H1 (cell line): Measurements from ENCODE around the gene RUNX1. TPM values are rescaled to one million over a fixed set of nuclear protein-coding genes. Genes with fewer than 3 reads are reported as not detected.

Experiments
- CTCF ChIA-PET: fragments of 300-600 bp; sonication (Branson Sonifier 250); formaldehyde crosslinking; loops from one replicate; lab custom pipeline; 2021; ENCODE audit not compliant: partially characterized antibody; lab: Charles Lee
- POLR2A ChIA-PET: fragments of 300-600 bp; sonication (Branson Sonifier 250); formaldehyde crosslinking; loops from one replicate; lab custom pipeline; 2021; ENCODE audit warnings: inconsistent platforms; ENCODE audit not compliant: partially characterized antibody; lab: Charles Lee
- DNase-seq, 2 experiments: peaks; one replicate each; pipeline versions ENCODE4 v3.0.0 to v3.0.0-alpha.2; 2010 to 2022; ENCODE audit warnings: low spot score in 2 of 2, low read depth in 1 of 2, mixed read lengths in 1 of 2
- FAIRE-seq: peaks from 2 replicates; lab custom pipeline; 2011; peaks lifted over from hg19 to GRCh38; lab: Jason Lieb, UNC
- H2AFZ ChIP-seq: 2 replicates; pipeline ENCODE4 v1.8.1; 2012; ENCODE audit warnings: low read length, inconsistent platforms
- H2AK5ac ChIP-seq: 2 replicates; pipeline ENCODE4 v1.6.1; 2013; ENCODE audit warnings: low read depth, low read length
- H2BK120ac ChIP-seq: replicated peaks from 2 replicates; pipeline ENCODE3; 2013; ENCODE audit warnings: low read depth, low read length, inconsistent platforms
- H2BK12ac ChIP-seq: 2 replicates; pipeline ENCODE4 v1.6.1; 2013; ENCODE audit warnings: low read depth, low read length
- H2BK15ac ChIP-seq: 2 replicates; pipeline ENCODE4 v1.6.1; 2013; ENCODE audit warnings: low read length
- H2BK20ac ChIP-seq: 2 replicates; pipeline ENCODE4 v1.6.1; 2013; ENCODE audit warnings: low read length
- H2BK5ac ChIP-seq: 2 replicates; pipeline ENCODE4 v1.6.1; 2013; ENCODE audit warnings: low read depth, low read length
- H3K14ac ChIP-seq: 2 replicates; pipeline ENCODE4 v1.6.1; 2013; ENCODE audit warnings: inconsistent platforms; ENCODE audit not compliant: insufficient read length
- H3K18ac ChIP-seq: 2 replicates; pipeline ENCODE4 v1.6.1; 2013; ENCODE audit warnings: low read length; ENCODE audit errors: extremely low read depth
- H3K23ac ChIP-seq: 2 replicates; pipeline ENCODE4 v1.6.1; 2013; ENCODE audit warnings: inconsistent platforms; ENCODE audit not compliant: insufficient read length
- H3K23me2 ChIP-seq: 2 replicates; pipeline ENCODE4 v1.6.1; 2013; ENCODE audit warnings: low read depth, low read length
- H3K27ac ChIP-seq: 2 replicates; pipeline ENCODE4 v1.6.1; 2011; ENCODE audit warnings: low read depth, low read length, inconsistent platforms
- H3K27me3 ChIP-seq, 4 experiments: replicated peaks in 1 of 4; 1 replicate in 1 of 4; 2 replicates in 3 of 4; pipeline versions ENCODE4 v1.6.1 to v1.8.1; 2011 to 2013; ENCODE audit warnings: low read length in 3 of 4, mild to moderate bottlenecking in 3 of 4, inconsistent platforms in 2 of 4, mixed read lengths in 2 of 4, moderate library complexity in 1 of 4; ENCODE audit not compliant: control insufficient read depth in 3 of 4, insufficient read depth in 3 of 4; ENCODE audit errors: extremely low read depth in 1 of 4
- H3K36me3 ChIP-seq, 4 experiments: 2 replicates each; pipeline versions ENCODE4 v1.6.1 to v1.8.1; 2011 to 2013; ENCODE audit warnings: mild to moderate bottlenecking in 4 of 4, low read length in 3 of 4, moderate library complexity in 2 of 4, control low read depth in 1 of 4, inconsistent platforms in 1 of 4; ENCODE audit not compliant: insufficient read depth in 4 of 4, control insufficient read depth in 2 of 4
- H3K4ac ChIP-seq: replicated peaks from 2 replicates; pipeline ENCODE3; 2013; ENCODE audit warnings: low read length, low read depth, mixed read lengths, inconsistent platforms; ENCODE audit not compliant: insufficient read length
- H3K4me1 ChIP-seq, 4 experiments: replicated peaks in 1 of 4; 1 replicate in 1 of 4; 2 replicates in 3 of 4; pipeline versions ENCODE4 v1.6.1 to v1.8.1; 2011 to 2013; ENCODE audit warnings: low read length in 3 of 4, inconsistent platforms in 2 of 4, mixed read lengths in 1 of 4; ENCODE audit not compliant: insufficient read depth in 4 of 4, control insufficient read depth in 3 of 4
- H3K4me2 ChIP-seq, 2 experiments: 2 replicates each; pipeline versions ENCODE4 v1.6.1 to v1.8.1; 2011 to 2013; ENCODE audit warnings: low read depth in 2 of 2, low read length in 2 of 2, control low read depth in 1 of 2, inconsistent platforms in 1 of 2, mild to moderate bottlenecking in 1 of 2; ENCODE audit not compliant: insufficient read depth in 1 of 2
- H3K4me3 ChIP-seq, 4 experiments: fragments of 200-600, 300-600 bp in 1 of 4; sonication (generic), shearing (Covaris generic), sonication (Bioruptor Twin) in 1 of 4; 2 replicates each; pipeline versions ENCODE4 v1.5.1 to v1.8.1; 2011 to 2016; ENCODE audit warnings: low read length in 4 of 4, low read depth in 3 of 4, control low read depth in 2 of 4, inconsistent platforms in 2 of 4, mild to moderate bottlenecking in 2 of 4, mixed read lengths in 1 of 4, moderate library complexity in 1 of 4; ENCODE audit not compliant: insufficient read depth in 2 of 4; ENCODE audit errors: extremely low read depth in 1 of 4
- H3K56ac ChIP-seq: replicated peaks from 2 replicates; pipeline ENCODE3; 2013; ENCODE audit warnings: low read depth, mild to moderate bottlenecking, mixed read lengths, low read length, inconsistent platforms; ENCODE audit not compliant: insufficient read length
- H3K79me1 ChIP-seq: 2 replicates; pipeline ENCODE4 v1.6.1; 2013; ENCODE audit warnings: low read depth, low read length, control low read depth
- H3K79me2 ChIP-seq, 2 experiments: 2 replicates each; pipeline versions ENCODE4 v1.6.1 to v1.8.1; 2012 to 2013; ENCODE audit warnings: low read length in 2 of 2, mild to moderate bottlenecking in 2 of 2, inconsistent platforms in 1 of 2; ENCODE audit not compliant: insufficient read depth in 2 of 2, control insufficient read depth in 1 of 2
- H3K9ac ChIP-seq, 4 experiments: replicated peaks in 1 of 4; 1 replicate in 1 of 4; 2 replicates in 3 of 4; pipeline versions ENCODE4 v1.6.1 to v1.8.1; 2011 to 2013; ENCODE audit warnings: low read depth in 3 of 4, low read length in 3 of 4, control low read depth in 2 of 4, mild to moderate bottlenecking in 2 of 4, moderate library complexity in 2 of 4, inconsistent platforms in 1 of 4; ENCODE audit errors: extremely low read depth in 1 of 4
- H3K9me3 ChIP-seq, 2 experiments: 2 replicates each; pipeline versions ENCODE4 v1.6.1 to v1.8.1; 2012 to 2013; ENCODE audit warnings: mild to moderate bottlenecking in 2 of 2, moderate library complexity in 2 of 2, control low read depth in 1 of 2, inconsistent platforms in 1 of 2, low read depth in 1 of 2, low read length in 1 of 2, mixed read lengths in 1 of 2; ENCODE audit not compliant: insufficient read depth in 2 of 2
- H4K20me1 ChIP-seq, 2 experiments: replicated peaks in 1 of 2; 2 replicates each; pipeline versions ENCODE3 to v1.8.1; 2011 to 2013; ENCODE audit warnings: inconsistent platforms in 2 of 2, low read length in 2 of 2, mild to moderate bottlenecking in 1 of 2; ENCODE audit not compliant: insufficient read depth in 2 of 2, control insufficient read depth in 1 of 2
- H4K5ac ChIP-seq: 2 replicates; pipeline ENCODE4 v1.6.1; 2013; ENCODE audit warnings: low read length, low read depth, mixed read lengths, inconsistent platforms; ENCODE audit not compliant: insufficient read length
- H4K8ac ChIP-seq: 2 replicates; pipeline ENCODE4 v1.8.0; 2013; ENCODE audit warnings: mild to moderate bottlenecking, moderate library complexity, low read length, inconsistent platforms; ENCODE audit not compliant: insufficient read depth; ENCODE audit errors: extremely low read depth
- H4K91ac ChIP-seq: replicated peaks from 2 replicates; pipeline ENCODE3; 2013; ENCODE audit warnings: low read length, mixed read lengths, inconsistent platforms; ENCODE audit not compliant: insufficient read length
- BACH1 ChIP-seq: IDR thresholded peaks from 2 replicates; pipeline ENCODE4 v1.6.1; 2012; ENCODE audit warnings: low read length, improper control_type of control experiment
- BCL11A ChIP-seq, 2 experiments: IDR thresholded peaks; one replicate each; pipeline ENCODE4 v1.6.1; 2011; ENCODE audit warnings: low read depth in 2 of 2, low read length in 2 of 2, mild to moderate bottlenecking in 2 of 2
- CREB1 ChIP-seq: IDR thresholded peaks from 2 replicates; pipeline ENCODE4 v1.6.1; 2012; ENCODE audit warnings: inconsistent platforms
- EP300 ChIP-seq, 2 experiments: IDR thresholded peaks; 1 replicate in 1 of 2; 2 replicates in 1 of 2; pipeline ENCODE4 v1.6.1; 2011 to 2012; ENCODE audit warnings: low read depth in 2 of 2, low read length in 2 of 2, mild to moderate bottlenecking in 2 of 2, borderline replicate concordance in 1 of 2, inconsistent platforms in 1 of 2, moderate library complexity in 1 of 2
- EZH2 ChIP-seq: fragments of 200-600 bp; sonication (generic); IDR thresholded peaks from 2 replicates; pipeline ENCODE4 v1.7.1; 2012; ENCODE audit warnings: low read depth, mild to moderate bottlenecking, moderate library complexity, low read length, inconsistent platforms; ENCODE audit not compliant: severe bottlenecking
- HDAC2 ChIP-seq, 2 experiments: fragments of 300-600 bp in 1 of 2; sonication (generic) in 1 of 2; IDR thresholded peaks; 2 replicates each; pipeline ENCODE4 v1.6.1; 2011 to 2012; ENCODE audit warnings: low read depth in 2 of 2, low read length in 2 of 2, mild to moderate bottlenecking in 2 of 2, moderate library complexity in 2 of 2, borderline replicate concordance in 1 of 2, inconsistent platforms in 1 of 2
- MAFK ChIP-seq: IDR thresholded peaks from 2 replicates; pipeline ENCODE4 v1.6.1; 2012; ENCODE audit warnings: low read depth, mild to moderate bottlenecking, improper control_type of control experiment, low read length
- RFX5 ChIP-seq: IDR thresholded peaks from 2 replicates; pipeline ENCODE4 v1.6.1; 2011; ENCODE audit warnings: low read depth, low read length, improper control_type of control experiment, borderline replicate concordance
- SIN3A ChIP-seq, 2 experiments: IDR thresholded peaks in 1 of 2; conservative IDR thresholded peaks in 1 of 2; 2 replicates each; pipeline ENCODE4 v1.6.1; 2011 to 2012; ENCODE audit warnings: low read length in 2 of 2, improper control_type of control experiment in 1 of 2, low read depth in 1 of 2, mild to moderate bottlenecking in 1 of 2
- WGBS, 2 experiments: shearing (Covaris generic) in 1 of 2; methylation state at CpG; one replicate each; pipeline versions ENCODE4 v1.1.6 to v1.1.7; 2013 to 2015; ENCODE audit warnings: low lambda C conversion rate in 2 of 2, mixed read lengths in 2 of 2, inconsistent platforms in 1 of 2, low coverage in 1 of 2, missing lambda C conversion rate in 1 of 2; ENCODE audit not compliant: insufficient replicate concordance in 2 of 2, insufficient coverage in 1 of 2, insufficient read length in 1 of 2; ENCODE audit errors: extremely low coverage in 1 of 2, missing lambda C conversion rate in 1 of 2; 5-methylcytosine and 5-hydroxymethylcytosine counted together
- polyA plus RNA-seq, 7 experiments: library from polyadenylated mRNA; depleted of rRNA in 3 of 7; stranded (reverse) in 5 of 7; unstranded in 2 of 7; fragments of >200 nt in 5 of 7; fragments of 200-250 nt in 2 of 7; gene quantifications; 1 replicate in 5 of 7; 2 replicates in 1 of 7; 4 replicates in 1 of 7; pipeline versions ENCODE4 v1.2.1 to v1.2.3, GENCODE V29; 2011 to 2013; ENCODE audit warnings: missing spikeins in 2 of 7, mixed read lengths in 2 of 7
- total RNA-seq: library from RNA; stranded (reverse); fragmentation: NEBNext Ultra II Directional; extraction: Animal tissue kit (Norgen Biotek cat#: 25700); gene quantifications from 2 replicates; pipeline ENCODE4 v1.2.1, GENCODE V29; 2021

The RUNX1 gene
- total and polyA plus RNA-seq, 2 of the 8 experiments (the other 6 are each of a cell fraction or from before 2014, with no cell fraction given) = 0.20 to 0.60 TPM

DNA sequence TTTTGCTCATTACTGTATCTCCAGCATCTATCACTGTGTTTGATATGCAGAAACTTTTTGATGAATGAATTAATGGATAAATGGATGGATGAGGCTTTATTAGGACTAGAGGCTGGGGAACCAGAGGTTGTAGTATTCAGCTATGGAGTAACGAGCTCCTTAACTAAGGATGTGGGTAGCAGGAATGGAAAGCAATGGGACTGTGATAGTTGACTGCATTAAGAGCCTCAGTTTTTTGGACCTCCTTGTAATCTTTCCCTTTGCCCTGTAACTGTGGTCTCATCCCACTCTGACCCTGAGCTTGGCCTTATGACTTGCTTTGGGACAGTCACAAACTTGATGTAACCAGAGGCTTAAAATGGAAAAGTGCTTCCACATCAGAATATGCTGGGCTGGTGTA lies 9.0 kb upstream of the RUNX1 start:
- 91% methylated on average over 1 of the region's 1 CpG; no CpG with 5 or more reads in 1 of the 2 experiments for WGBS, 2 experiments

More for the DNA sequence above, 9.0 kb upstream of the RUNX1 start:
- DNase-seq (no peak), FAIRE-seq (no peak)
- TF ChIP-seq EP300 (IDR thresholded peaks at IDR 0.05; ENCODE audit: borderline replicate concordance in 1 of 2, low read depth in 2 of 2, low read length in 2 of 2) = no peak
- no peak for TF ChIP-seq EZH2
- no peak for TF ChIP-seq RFX5
- TF ChIP-seq CREB1 = no peak
- no peak for TF ChIP-seq HDAC2 (IDR thresholded peaks at IDR 0.05; ENCODE audit: borderline replicate concordance in 1 of 2, low read depth in 2 of 2, low read length in 2 of 2)
- no peak for TF ChIP-seq BACH1
- no peak for TF ChIP-seq SIN3A (conservative IDR thresholded peaks at IDR 0.05 in 1 of 2, IDR thresholded peaks at IDR 0.05 in 1 of 2; ENCODE audit: low read depth in 1 of 2, low read length in 2 of 2)
- TF ChIP-seq MAFK = no peak
- TF ChIP-seq BCL11A (IDR thresholded peaks at IDR 0.05; ENCODE audit: low read depth in 2 of 2, low read length in 2 of 2) = no peak
- no peak overlapping the region for H3K14ac ChIP-seq
- H3K27ac ChIP-seq = no peak overlapping the region
- H2BK12ac ChIP-seq = no peak overlapping the region
- H4K91ac ChIP-seq = no peak overlapping the region
- no peak overlapping the region for H2AFZ ChIP-seq
- ChIA-PET CTCF (interaction anchor here (0.7 kb wide), 1 partner anchor 339 kb away, joined by 3 read pairs; no protein-coding TSS in a partner anchor), POLR2A (no interaction called here)
- no peaks in the 10 kb centered on the region for H3K4me1 ChIP-seq
- no peak overlapping the region for H3K4me2 ChIP-seq
- H3K9me3 ChIP-seq = no peaks in the 10 kb centered on the region
- H3K56ac ChIP-seq = no peak overlapping the region
- no peak overlapping the region for H2BK20ac ChIP-seq
- no peak overlapping the region for H4K8ac ChIP-seq
- H3K36me3 ChIP-seq = no peaks in the 10 kb centered on the region
- H3K9ac ChIP-seq = no peak overlapping the region
- H2BK15ac ChIP-seq = no peak overlapping the region
- no peak overlapping the region for H3K23ac ChIP-seq
- H2BK5ac ChIP-seq = no peak overlapping the region
- no peaks in the 10 kb centered on the region for H3K27me3 ChIP-seq
- H3K23me2 ChIP-seq = no peaks in the 10 kb centered on the region
- no peak overlapping the region for H2BK120ac ChIP-seq
- no peak overlapping the region for H3K4ac ChIP-seq
- H4K5ac ChIP-seq = no peak overlapping the region
- H2AK5ac ChIP-seq = no peak overlapping the region
- H4K20me1 ChIP-seq = no peaks in the 10 kb centered on the region
- no peak overlapping the region for H3K4me3 ChIP-seq
- no peaks in the 10 kb centered on the region for H3K79me2 ChIP-seq
- H3K79me1 ChIP-seq = no peaks in the 10 kb centered on the region
- H3K18ac ChIP-seq = no peak overlapping the region
